DOHH2 (cell line): Measurements from ENCODE around the gene MKRN2.

ENCODE experiments used
- CTCF ChIP-seq: fragments of 200-600 bp; sonication (generic); IDR thresholded peaks from one replicate; pipeline ENCODE4 v1.5.1; 2014; ENCODE audit warnings: antibody characterized with exemption, mild to moderate bottlenecking, low read depth, low read length; ENCODE audit not compliant: poor library complexity, severe bottlenecking
- EZH2phosphoT487 ChIP-seq: fragments of 200-600 bp; sonication (generic); IDR thresholded peaks from 2 replicates; pipeline ENCODE4 v1.6.1; 2017; ENCODE audit warnings: borderline replicate concordance, mild to moderate bottlenecking, antibody characterized with exemption, low read length, moderate library complexity, mixed read lengths

GRCh38 chr3:12509466-12509865 lies 47.4 kb upstream of the MKRN2 start:
- TF ChIP-seq CTCF (no peak), EZH2phosphoT487 (no peak)
